Calu3 (cell line): Measurements from ENCODE around the gene SEZ6L. TPM values are rescaled to one million over a fixed set of nuclear protein-coding genes. Genes with fewer than 3 reads are reported as not detected.

Experiments
- BruUV-seq: library from RNA; stranded (reverse); fragments of 400-500 nt; replicated peaks from 2 replicates; lab custom pipeline; 2021; lab: Mats Ljungman, UMichigan
- CTCF ChIA-PET: fragments of 300-600 bp; sonication (Branson Sonifier 250); formaldehyde crosslinking; loops from one replicate; lab custom pipeline; 2022; ENCODE audit warnings: antibody characterized with exemption; lab: Charles Lee
- DNase-seq: peaks from one replicate; pipeline ENCODE4 v3.0.0; 2022
- H3K27ac Mint-ChIP-seq: one replicate; pipeline ENCODE4 v1.8.0; 2022; ENCODE audit warnings: mixed read lengths; ENCODE audit not compliant: unreplicated experiment
- H3K27me3 Mint-ChIP-seq: one replicate; pipeline ENCODE4 v1.8.0; 2022; ENCODE audit warnings: mixed read lengths; ENCODE audit not compliant: unreplicated experiment
- H3K36me3 Mint-ChIP-seq: one replicate; pipeline ENCODE4 v1.8.0; 2022; ENCODE audit warnings: mild to moderate bottlenecking, moderate library complexity, mixed read lengths; ENCODE audit not compliant: insufficient read depth, unreplicated experiment
- H3K4me1 Mint-ChIP-seq: one replicate; pipeline ENCODE4 v1.8.0; 2022; ENCODE audit warnings: mild to moderate bottlenecking, low read depth, mixed read lengths; ENCODE audit not compliant: unreplicated experiment
- H3K4me3 Mint-ChIP-seq: one replicate; pipeline ENCODE4 v1.8.0; 2022; ENCODE audit warnings: mild to moderate bottlenecking, low read depth, moderate library complexity, mixed read lengths; ENCODE audit not compliant: unreplicated experiment
- H3K9me3 Mint-ChIP-seq: one replicate; pipeline ENCODE4 v1.8.0; 2022; ENCODE audit warnings: low read depth, mixed read lengths; ENCODE audit not compliant: unreplicated experiment
- intact Hi-C: fragments of 100-400 bp; cut with micrococcal nuclease; formaldehyde crosslinking; loops from one replicate; pipeline ENCODE4 v1.10.0; 2022; ENCODE audit not compliant: unreplicated experiment
- total RNA-seq: library from RNA; stranded (reverse); gene quantifications from 2 replicates; pipeline ENCODE4 v1.2.3, GENCODE V29; 2022
- TF ChIP-seq, protein P1 (sequence below): fragments of 200-600 bp; IDR thresholded peaks from one replicate; pipeline ENCODE4 v1.8.0; 2022; ENCODE audit warnings: antibody characterized with exemption; ENCODE audit not compliant: unreplicated experiment

SEZ6L gene
- total RNA-seq, 1 experiment from 2014 or later, result not detected

DNA sequence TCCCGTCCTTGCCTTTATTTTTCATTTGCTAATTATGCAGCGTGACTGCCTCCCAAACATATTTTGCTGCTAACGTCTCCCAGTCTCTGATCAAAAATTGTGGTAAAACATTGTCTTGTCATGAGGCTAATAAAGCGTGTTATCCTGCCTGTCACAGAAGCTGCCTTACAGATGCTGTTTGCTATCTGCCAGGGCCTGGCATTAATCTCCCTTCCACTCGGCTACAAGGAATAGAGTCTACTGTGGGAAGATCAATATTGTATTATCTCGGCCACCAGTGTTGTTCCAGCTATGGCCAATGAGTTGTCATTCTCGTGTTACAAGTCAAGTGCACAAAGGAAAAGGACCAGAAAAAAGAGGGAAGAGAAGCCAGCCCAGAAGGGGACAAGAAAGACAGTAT, 100.3 kb downstream of the SEZ6L start:
- intact Hi-C loops, result no loop called here
- TF ChIP-seq, protein P1, sequence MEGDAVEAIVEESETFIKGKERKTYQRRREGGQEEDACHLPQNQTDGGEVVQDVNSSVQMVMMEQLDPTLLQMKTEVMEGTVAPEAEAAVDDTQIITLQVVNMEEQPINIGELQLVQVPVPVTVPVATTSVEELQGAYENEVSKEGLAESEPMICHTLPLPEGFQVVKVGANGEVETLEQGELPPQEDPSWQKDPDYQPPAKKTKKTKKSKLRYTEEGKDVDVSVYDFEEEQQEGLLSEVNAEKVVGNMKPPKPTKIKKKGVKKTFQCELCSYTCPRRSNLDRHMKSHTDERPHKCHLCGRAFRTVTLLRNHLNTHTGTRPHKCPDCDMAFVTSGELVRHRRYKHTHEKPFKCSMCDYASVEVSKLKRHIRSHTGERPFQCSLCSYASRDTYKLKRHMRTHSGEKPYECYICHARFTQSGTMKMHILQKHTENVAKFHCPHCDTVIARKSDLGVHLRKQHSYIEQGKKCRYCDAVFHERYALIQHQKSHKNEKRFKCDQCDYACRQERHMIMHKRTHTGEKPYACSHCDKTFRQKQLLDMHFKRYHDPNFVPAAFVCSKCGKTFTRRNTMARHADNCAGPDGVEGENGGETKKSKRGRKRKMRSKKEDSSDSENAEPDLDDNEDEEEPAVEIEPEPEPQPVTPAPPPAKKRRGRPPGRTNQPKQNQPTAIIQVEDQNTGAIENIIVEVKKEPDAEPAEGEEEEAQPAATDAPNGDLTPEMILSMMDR, result no peak
- Mint-ChIP-seq H3K4me1 (no peaks in the 10 kb centered on the region), H3K27me3 (peaks cover 97% of the 10 kb centered on the region), H3K9me3 (no peaks in the 10 kb centered on the region), H3K27ac (no peak overlapping the region), H3K36me3 (no peaks in the 10 kb centered on the region), H3K4me3 (no peak overlapping the region)
- no peak for DNase-seq
- BruUV-seq, result no TSS peak
- CTCF ChIA-PET, result no interaction called here

DNA sequence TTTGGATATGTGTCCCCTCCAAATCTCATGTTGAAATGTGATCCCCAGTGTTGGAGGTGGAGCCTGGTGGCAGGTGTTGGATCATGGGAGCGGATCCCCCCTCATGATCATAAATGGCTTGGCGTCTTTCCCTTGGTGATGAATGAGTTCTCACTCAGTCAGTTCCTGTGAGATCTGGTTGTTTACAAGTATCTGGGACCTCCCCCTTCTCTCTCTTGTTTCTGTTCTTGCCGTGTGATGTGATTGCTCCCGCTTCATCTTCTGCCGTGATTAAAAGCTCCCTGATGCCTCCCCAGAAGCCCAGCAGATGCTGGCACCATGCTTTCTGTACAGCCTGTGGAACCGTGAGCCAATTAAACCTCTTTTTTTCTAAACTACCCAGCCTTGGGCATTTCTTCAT, 102.2 kb downstream of the SEZ6L start:
- Mint-ChIP-seq H3K9me3 (no peaks in the 10 kb centered on the region), H3K27ac (no peak overlapping the region), H3K4me1 (no peaks in the 10 kb centered on the region), H3K27me3 (peaks cover 93% of the 10 kb centered on the region), H3K36me3 (no peaks in the 10 kb centered on the region), H3K4me3 (no peak overlapping the region)
- CTCF ChIA-PET, result no interaction called here
- intact Hi-C loops, result no loop called here
- TF ChIP-seq, protein P1, result no peak
- DNase-seq, result no peak
- BruUV-seq, result no TSS peak

DNA sequence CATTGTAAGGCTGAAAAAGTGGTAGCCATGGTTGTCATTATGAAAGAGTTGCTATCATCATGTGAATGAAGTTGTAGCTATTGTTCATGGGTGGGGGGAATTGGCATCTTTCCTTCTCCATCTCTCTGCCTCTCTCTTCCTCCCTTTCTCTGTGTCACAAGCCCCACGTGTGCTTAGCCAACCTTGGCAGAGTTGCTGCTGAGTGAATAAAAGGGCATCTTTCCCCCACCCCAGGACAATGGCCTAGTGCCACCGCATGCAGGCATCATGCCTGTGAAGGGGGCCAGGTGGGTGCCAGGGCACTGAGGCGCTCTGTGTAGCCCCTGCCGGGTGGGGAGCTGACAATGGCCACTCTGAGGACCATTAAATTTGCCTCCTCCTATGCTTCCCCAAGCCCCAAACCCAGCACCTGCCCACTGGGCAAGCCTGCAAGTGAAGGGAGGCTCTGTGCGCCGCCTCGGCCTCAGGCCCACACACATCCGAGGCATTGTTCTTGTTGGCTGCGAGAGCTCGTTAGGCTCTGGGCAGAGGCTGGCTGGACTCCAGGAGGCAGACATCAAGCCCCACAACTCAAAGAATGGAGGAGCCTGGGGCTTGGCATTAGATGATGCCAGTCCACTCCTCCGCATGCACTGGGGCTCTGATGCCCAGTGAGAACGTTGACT, 103.9 kb downstream of the SEZ6L start:
- BruUV-seq, result no TSS peak
- CTCF ChIA-PET, result interaction anchor here (0.6 kb wide), 1 partner anchor 229 kb away, joined by 6 read pairs; no protein-coding TSS in a partner anchor
- intact Hi-C loops, result no loop called here
- Mint-ChIP-seq H3K4me3 (no peak overlapping the region), H3K36me3 (no peaks in the 10 kb centered on the region), H3K27me3 (peaks cover 93% of the 10 kb centered on the region), H3K9me3 (no peaks in the 10 kb centered on the region), H3K4me1 (no peaks in the 10 kb centered on the region), H3K27ac (no peak overlapping the region)
- DNase-seq, result no peak
- TF ChIP-seq, protein P1, result no peak

DNA sequence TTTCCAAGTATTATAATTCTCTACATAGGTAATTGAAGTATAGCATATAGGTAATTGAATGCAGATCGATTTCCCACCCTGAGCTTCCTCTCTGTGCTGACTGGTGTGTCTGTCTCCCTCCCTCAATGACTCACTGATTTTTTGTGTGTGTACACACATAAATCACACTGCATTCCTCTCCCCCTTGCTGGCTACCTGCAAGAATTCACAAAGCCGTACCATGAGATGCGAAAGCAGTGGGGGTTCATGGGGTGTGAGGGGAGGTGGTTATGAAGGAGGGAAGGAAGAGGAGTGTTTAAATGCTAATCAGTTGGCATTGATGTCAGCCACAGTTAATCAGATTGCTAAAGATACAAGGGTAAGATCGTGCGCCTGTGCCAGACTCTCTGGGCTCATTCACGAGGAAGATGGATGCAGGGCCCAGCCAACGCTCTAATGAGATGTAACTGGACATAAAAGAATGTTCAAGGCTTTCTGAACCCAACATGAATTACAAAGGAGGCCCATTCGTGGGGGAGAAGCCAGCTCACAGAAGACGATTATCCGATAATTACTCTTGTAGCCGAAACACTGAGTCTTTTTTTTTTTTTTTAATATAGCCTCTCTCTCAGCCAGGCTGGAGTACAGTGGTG, 107.4 kb downstream of the SEZ6L start:
- CTCF ChIA-PET, result no interaction called here
- H3K9me3 Mint-ChIP-seq, result no peaks in the 10 kb centered on the region
- H3K4me3 Mint-ChIP-seq, result no peak overlapping the region
- TF ChIP-seq, protein P1, result no peak
- no peaks in the 10 kb centered on the region for H3K36me3 Mint-ChIP-seq
- no TSS peak for BruUV-seq
- intact Hi-C loops, result no loop called here
- no peak overlapping the region for H3K27ac Mint-ChIP-seq
- H3K4me1 Mint-ChIP-seq, result no peaks in the 10 kb centered on the region
- peaks cover 92% of the 10 kb centered on the region for H3K27me3 Mint-ChIP-seq
- DNase-seq, result no peak
